ENCODE results near the gene ZBTB7A. TPM values are rescaled to one million over a fixed set of nuclear protein-coding genes. Genes with fewer than 3 reads are reported as not detected.
A peak's percentile ranks its signal among the peaks of the same experiment; 100 is the strongest.

ZBTB7A gene
- total RNA-seq, 1 donor from 2014 or later: 51.9 TPM

DNA sequence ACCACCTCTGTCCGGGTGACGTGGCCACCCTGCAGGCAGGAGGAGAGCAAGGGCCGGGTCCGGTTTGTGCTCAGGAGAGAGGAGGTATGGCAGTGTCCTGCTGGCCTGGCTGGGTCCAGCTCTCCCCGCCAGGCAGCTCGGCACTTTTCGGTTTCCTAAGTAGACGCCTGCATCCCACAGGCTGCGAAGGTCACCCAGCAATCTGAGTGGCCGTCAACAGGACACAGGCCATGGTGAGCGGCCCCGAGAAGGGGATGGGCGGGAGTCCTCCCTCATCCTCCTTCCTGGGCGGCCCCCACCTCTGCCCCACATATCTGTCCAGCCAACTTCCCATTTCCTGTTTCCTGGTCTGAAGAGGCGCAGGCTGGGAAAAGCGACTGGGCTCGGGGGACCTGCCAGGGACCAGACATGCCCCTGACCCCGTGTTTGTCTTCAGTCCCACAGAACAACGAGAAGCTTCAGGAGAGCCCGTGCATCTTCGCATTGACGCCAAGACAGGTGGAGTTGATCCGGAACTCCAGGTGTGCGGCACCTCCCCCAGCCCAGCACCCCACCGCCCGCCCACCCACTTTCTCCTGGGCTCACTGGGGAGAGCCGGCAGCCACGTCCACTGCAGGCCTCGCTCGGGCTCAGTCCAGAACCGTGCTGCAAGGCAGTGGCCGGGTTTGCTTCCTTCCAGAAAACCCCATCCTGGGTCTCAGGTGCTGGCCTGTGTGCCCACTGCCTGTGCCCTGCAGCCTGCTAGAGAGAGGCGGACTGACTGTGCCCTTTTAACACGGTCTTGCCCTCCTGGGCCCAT lies 42.9 kb downstream of the ZBTB7A start:
- no peak overlapping the region for H3K4me3 ChIP-seq
- intact Hi-C loops (cut with DNase I): no loop called here
- no peaks in the 10 kb centered on the region for H3K27me3 ChIP-seq (ENCODE audit: low read depth)
- no peaks in the 10 kb centered on the region for H3K9me3 ChIP-seq
- peaks cover 29% of the 10 kb centered on the region for H3K36me3 ChIP-seq
- TF ChIP-seq, protein P1, sequence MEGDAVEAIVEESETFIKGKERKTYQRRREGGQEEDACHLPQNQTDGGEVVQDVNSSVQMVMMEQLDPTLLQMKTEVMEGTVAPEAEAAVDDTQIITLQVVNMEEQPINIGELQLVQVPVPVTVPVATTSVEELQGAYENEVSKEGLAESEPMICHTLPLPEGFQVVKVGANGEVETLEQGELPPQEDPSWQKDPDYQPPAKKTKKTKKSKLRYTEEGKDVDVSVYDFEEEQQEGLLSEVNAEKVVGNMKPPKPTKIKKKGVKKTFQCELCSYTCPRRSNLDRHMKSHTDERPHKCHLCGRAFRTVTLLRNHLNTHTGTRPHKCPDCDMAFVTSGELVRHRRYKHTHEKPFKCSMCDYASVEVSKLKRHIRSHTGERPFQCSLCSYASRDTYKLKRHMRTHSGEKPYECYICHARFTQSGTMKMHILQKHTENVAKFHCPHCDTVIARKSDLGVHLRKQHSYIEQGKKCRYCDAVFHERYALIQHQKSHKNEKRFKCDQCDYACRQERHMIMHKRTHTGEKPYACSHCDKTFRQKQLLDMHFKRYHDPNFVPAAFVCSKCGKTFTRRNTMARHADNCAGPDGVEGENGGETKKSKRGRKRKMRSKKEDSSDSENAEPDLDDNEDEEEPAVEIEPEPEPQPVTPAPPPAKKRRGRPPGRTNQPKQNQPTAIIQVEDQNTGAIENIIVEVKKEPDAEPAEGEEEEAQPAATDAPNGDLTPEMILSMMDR (IDR thresholded peaks at IDR 0.05): no peak
- peaks cover 6% of the 10 kb centered on the region for H3K4me1 ChIP-seq
- ATAC-seq: peak; percentile 6 to 12
- peak overlapping the region; percentile 24 for H3K27ac ChIP-seq
- peak; percentile 46 for DNase-seq

- Histone ChIP-seq H3K27me3 (ENCODE audit: low read depth) (no peaks in the 10 kb centered on the region), H3K36me3 (peaks cover 42% of the 10 kb centered on the region), H3K27ac (no peak overlapping the region), H3K4me3 (no peak overlapping the region), H3K4me1 (peaks cover 18% of the 10 kb centered on the region), H3K9me3 (no peaks in the 10 kb centered on the region)
- DNase-seq (no peak), ATAC-seq (no peak)
- intact Hi-C loops (cut with DNase I): no loop called here
- TF ChIP-seq, protein P1 (IDR thresholded peaks at IDR 0.05): no peak
Observed at GRCh38 chr19:4019578-4019977, 47.1 kb downstream of the ZBTB7A start.

GRCh38 chr19:4018775-4019504 lies 47.8 kb downstream of the ZBTB7A start:
- no peaks in the 10 kb centered on the region for H3K9me3 ChIP-seq
- intact Hi-C loops (cut with DNase I): no loop called here
- no peak for DNase-seq
- no peaks in the 10 kb centered on the region for H3K27me3 ChIP-seq (ENCODE audit: low read depth)
- H3K27ac ChIP-seq: no peak overlapping the region
- no peak for ATAC-seq
- H3K4me3 ChIP-seq: no peak overlapping the region
- H3K4me1 ChIP-seq: peaks cover 18% of the 10 kb centered on the region
- H3K36me3 ChIP-seq: peaks cover 42% of the 10 kb centered on the region
- TF ChIP-seq, protein P1 (IDR thresholded peaks at IDR 0.05): no peak

DNA sequence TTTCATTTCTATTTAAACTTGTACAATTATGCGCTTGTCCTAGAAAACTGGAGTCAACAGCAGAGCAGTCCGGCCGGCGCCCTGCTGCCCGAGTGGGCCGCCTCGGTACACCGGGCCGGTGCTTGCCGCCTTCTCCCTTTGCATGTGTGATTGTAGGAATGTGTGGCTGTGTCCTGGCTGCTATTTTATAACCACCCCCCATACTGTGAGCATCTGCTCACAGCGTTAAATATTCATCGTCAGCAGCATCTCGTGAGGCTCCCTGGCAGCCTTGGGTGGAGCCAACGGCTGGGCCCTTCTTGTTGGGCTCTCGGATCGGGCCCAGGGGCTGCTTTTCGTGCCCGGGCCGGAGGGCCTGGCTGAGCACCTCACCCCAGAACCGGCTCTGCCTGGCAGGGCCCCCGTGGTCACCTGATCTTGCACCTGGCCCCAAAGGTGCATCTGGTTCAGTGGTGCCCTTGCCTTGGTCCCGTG lies 48.5 kb downstream of the ZBTB7A start:
- Histone ChIP-seq H3K4me3 (no peak overlapping the region), H3K9me3 (no peaks in the 10 kb centered on the region), H3K36me3 (peaks cover 44% of the 10 kb centered on the region), H3K4me1 (peaks cover 13% of the 10 kb centered on the region), H3K27me3 (ENCODE audit: low read depth) (no peaks in the 10 kb centered on the region), H3K27ac (no peak overlapping the region)
- no peak for DNase-seq
- TF ChIP-seq, protein P1 (IDR thresholded peaks at IDR 0.05): no peak
- intact Hi-C loops (cut with DNase I): no loop called here
- no peak for ATAC-seq

GRCh38 chr19:4016903-4017638 lies 49.6 kb downstream of the ZBTB7A start:
- Histone ChIP-seq H3K9me3 (no peaks in the 10 kb centered on the region), H3K27ac (no peak overlapping the region), H3K4me3 (no peak overlapping the region), H3K4me1 (peaks cover 12% of the 10 kb centered on the region), H3K36me3 (peaks cover 49% of the 10 kb centered on the region), H3K27me3 (ENCODE audit: low read depth) (no peaks in the 10 kb centered on the region)
- ATAC-seq (no peak), DNase-seq (no peak)
- intact Hi-C loops (cut with DNase I): no loop called here
- TF ChIP-seq, protein P1 (IDR thresholded peaks at IDR 0.05): no peak
